Measurements from ENCODE around the gene NACC2. TPM values are rescaled to one million over a fixed set of nuclear protein-coding genes. Genes with fewer than 3 reads are reported as not detected.

Gene NACC2
- total and polyA plus RNA-seq, 2 of the 8 experiments (the other 6 are each of a cell fraction or from before 2014, with no cell fraction given): 8.3 to 14.0 TPM

- TF ChIP-seq GTF2F1 (IDR thresholded peaks at IDR 0.05; ENCODE audit: borderline replicate concordance, low read depth, low read length) (no peak), CHD7 (IDR thresholded peaks at IDR 0.05; ENCODE audit: insufficient replicate concordance, low read length) (no peak), PHF8 (conservative IDR thresholded peaks at IDR 0.05; ENCODE audit: low read depth, low read length) (no peak), KDM5A (IDR thresholded peaks at IDR 0.05; ENCODE audit: low read length) (no peak), JUN (IDR thresholded peaks at IDR 0.05; ENCODE audit: low read depth, low read length) (no peak)
These were observed 40.4 kb upstream of the NACC2 start (continued) for GRCh38 chr9:136135326-136136126.
